Kidney (tissue), 14 donors: Measurements from ENCODE around the gene MX2. TPM values are rescaled to one million over a fixed set of nuclear protein-coding genes. Genes with fewer than 3 reads are reported as not detected.

Experiments
- DNase-seq, 5 donors: peaks; one replicate each; pipeline ENCODE4 v3.0.0-alpha.2; 2013 to 2020
- FAIRE-seq: peaks from 2 replicates; lab custom pipeline; 2012; peaks lifted over from hg19 to GRCh38; lab: Jason Lieb, UNC
- H3K27ac ChIP-seq, 2 donors: one replicate each; pipeline ENCODE4 v1.7.0; 2013; ENCODE audit warnings: low read depth in 2 of 2, low read length in 2 of 2, inconsistent platforms in 1 of 2
- H3K27me3 ChIP-seq: one replicate; pipeline ENCODE4 v1.7.1; 2013; ENCODE audit warnings: low read length, inconsistent platforms; ENCODE audit not compliant: control insufficient read depth, insufficient read depth
- H3K36me3 ChIP-seq, 3 donors: one replicate each; pipeline versions ENCODE4 v1.7.0 to v1.7.1; 2013; ENCODE audit warnings: low read length in 3 of 3, control low read depth in 1 of 3, inconsistent platforms in 1 of 3; ENCODE audit not compliant: insufficient read depth in 3 of 3, control insufficient read depth in 2 of 3
- H3K4me1 ChIP-seq, 3 donors: one replicate each; pipeline versions ENCODE4 v1.7.0 to v1.7.1; 2013; ENCODE audit warnings: low read length in 3 of 3, inconsistent platforms in 1 of 3, low read depth in 1 of 3; ENCODE audit not compliant: control insufficient read depth in 2 of 3, insufficient read depth in 2 of 3
- H3K4me3 ChIP-seq, 3 donors: one replicate each; pipeline versions ENCODE4 v1.7.0 to v1.8.1; 2013; ENCODE audit warnings: low read length in 3 of 3, control low read depth in 1 of 3, inconsistent platforms in 1 of 3
- H3K9ac ChIP-seq, 3 donors: one replicate each; pipeline versions ENCODE4 v1.7.0 to v1.7.1; 2013; ENCODE audit warnings: low read length in 3 of 3, control low read depth in 1 of 3, inconsistent platforms in 1 of 3
- H3K9me3 ChIP-seq, 3 donors: one replicate each; pipeline versions ENCODE4 v1.7.0 to v1.7.1; 2013; ENCODE audit warnings: low read length in 3 of 3, control low read depth in 1 of 3, inconsistent platforms in 1 of 3; ENCODE audit not compliant: control insufficient read depth in 2 of 3, insufficient read depth in 1 of 3
- intact Hi-C: fragments of 100-400 bp; cut with DNase I; formaldehyde crosslinking; loops from one replicate; pipeline ENCODE4 v1.11.1; 2022
- polyA plus RNA-seq: library from polyadenylated mRNA; stranded (reverse); fragments of 350-450 nt; fragmentation: Illumina TruSeq; extraction: RNeasy Lipid Tissue Mini Kit (QIAGEN cat#74804); gene quantifications from one replicate; pipeline ENCODE4 v1.2.3, GENCODE V29; 2014; ENCODE audit warnings: low read depth, low replicate concordance; ENCODE audit not compliant: insufficient read depth
- total RNA-seq: library from RNA; stranded (reverse); fragmentation: NEBNext Ultra II Directional; extraction: Animal tissue kit (Norgen Biotek cat#: 25700); gene quantifications from one replicate; pipeline ENCODE4 v1.2.1, GENCODE V29; 2021
- TF ChIP-seq, protein P1 (sequence below): IDR thresholded peaks from 3 replicates; pipeline ENCODE4 v1.5.1; 2012; ENCODE audit warnings: mild to moderate bottlenecking, moderate library complexity, borderline replicate concordance; ENCODE audit not compliant: insufficient read depth; ENCODE audit errors: extremely low read depth
- donor health status: control.
- donor health status: control.
- donor health status: control.
- donor health status: control.
- donor health status: control.
- donor health status: DM: yes; HTN: yes; CAD: no.
- donor health status: Normal renal cell carcinoma (clear cell type).

The MX2 gene
- total and polyA plus RNA-seq, 2 donors from 2014 or later: 4.3 to 11.7 TPM

DNA sequence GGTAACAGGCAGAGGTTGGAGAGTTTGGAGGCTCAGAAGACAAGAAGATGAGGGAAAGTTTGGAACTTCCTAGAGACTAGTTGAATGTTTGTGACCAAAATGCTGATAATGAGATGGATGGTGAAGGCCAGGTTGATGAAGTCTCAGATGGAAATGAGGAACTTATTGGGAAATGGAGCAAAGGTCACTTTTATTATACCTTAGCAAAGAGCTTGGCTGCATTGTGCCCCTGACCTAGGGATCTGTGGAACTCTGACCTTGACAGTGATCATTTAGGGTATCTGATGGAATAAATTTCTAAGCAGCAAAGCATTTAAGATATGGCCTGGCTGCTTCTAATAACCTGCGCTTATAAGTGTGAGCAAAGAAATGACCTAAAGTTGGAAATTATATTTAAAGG, 28.1 kb upstream of the MX2 start:
- no peak for FAIRE-seq
- no peak overlapping the region for H3K9ac ChIP-seq
- DNase-seq: no peak
- TF ChIP-seq, protein P1, sequence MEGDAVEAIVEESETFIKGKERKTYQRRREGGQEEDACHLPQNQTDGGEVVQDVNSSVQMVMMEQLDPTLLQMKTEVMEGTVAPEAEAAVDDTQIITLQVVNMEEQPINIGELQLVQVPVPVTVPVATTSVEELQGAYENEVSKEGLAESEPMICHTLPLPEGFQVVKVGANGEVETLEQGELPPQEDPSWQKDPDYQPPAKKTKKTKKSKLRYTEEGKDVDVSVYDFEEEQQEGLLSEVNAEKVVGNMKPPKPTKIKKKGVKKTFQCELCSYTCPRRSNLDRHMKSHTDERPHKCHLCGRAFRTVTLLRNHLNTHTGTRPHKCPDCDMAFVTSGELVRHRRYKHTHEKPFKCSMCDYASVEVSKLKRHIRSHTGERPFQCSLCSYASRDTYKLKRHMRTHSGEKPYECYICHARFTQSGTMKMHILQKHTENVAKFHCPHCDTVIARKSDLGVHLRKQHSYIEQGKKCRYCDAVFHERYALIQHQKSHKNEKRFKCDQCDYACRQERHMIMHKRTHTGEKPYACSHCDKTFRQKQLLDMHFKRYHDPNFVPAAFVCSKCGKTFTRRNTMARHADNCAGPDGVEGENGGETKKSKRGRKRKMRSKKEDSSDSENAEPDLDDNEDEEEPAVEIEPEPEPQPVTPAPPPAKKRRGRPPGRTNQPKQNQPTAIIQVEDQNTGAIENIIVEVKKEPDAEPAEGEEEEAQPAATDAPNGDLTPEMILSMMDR: no peak
- H3K4me3 ChIP-seq: no peak overlapping the region
- intact Hi-C loops: no loop called here
- no peak overlapping the region for H3K27ac ChIP-seq
- peaks cover 0 to 5% (median 0%) of the 10 kb centered on the region in 3 donors for H3K9me3 ChIP-seq
- H3K27me3 ChIP-seq: no peaks in the 10 kb centered on the region
- H3K4me1 ChIP-seq: no peaks in the 10 kb centered on the region
- H3K36me3 ChIP-seq: no peaks in the 10 kb centered on the region

- no peak for FAIRE-seq
- TF ChIP-seq, protein P1: no peak
- H3K27me3 ChIP-seq: no peaks in the 10 kb centered on the region
- no peak overlapping the region for H3K9ac ChIP-seq
- intact Hi-C loops: no loop called here
- no peaks in the 10 kb centered on the region for H3K36me3 ChIP-seq
- H3K4me3 ChIP-seq: no peak overlapping the region
- H3K27ac ChIP-seq: no peak overlapping the region
- H3K9me3 ChIP-seq: peaks cover 0 to 9% (median 0%) of the 10 kb centered on the region in 3 donors
- H3K4me1 ChIP-seq: no peaks in the 10 kb centered on the region
- DNase-seq: no peak
Observed at GRCh38 chr21:41337515-41337914, 24.3 kb upstream of the MX2 start.

DNA sequence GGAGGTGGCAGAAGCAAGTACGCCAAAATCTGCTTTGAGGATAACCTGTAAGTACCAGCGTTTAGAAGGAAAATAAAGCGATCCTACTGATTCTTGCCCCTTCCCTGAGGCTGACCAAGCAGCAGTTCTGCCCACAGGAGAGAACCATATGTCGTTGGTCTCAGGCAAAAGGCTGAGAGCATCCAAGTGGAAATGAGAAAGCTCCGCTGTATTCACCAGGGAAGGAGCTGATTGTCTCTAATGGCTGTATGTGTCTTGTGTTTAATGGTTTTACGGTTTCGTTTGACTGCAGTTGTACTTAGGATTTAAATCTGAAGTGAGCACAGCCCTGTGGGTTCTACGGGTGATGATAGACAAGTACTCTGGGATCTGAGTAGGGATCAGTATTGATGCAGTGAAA, 23.4 kb upstream of the MX2 start:
- H3K4me3 ChIP-seq: no peak overlapping the region
- H3K27me3 ChIP-seq: no peaks in the 10 kb centered on the region
- peaks cover 0 to 9% (median 0%) of the 10 kb centered on the region in 3 donors for H3K9me3 ChIP-seq
- intact Hi-C loops: no loop called here
- no peak for DNase-seq
- H3K36me3 ChIP-seq: no peaks in the 10 kb centered on the region
- H3K27ac ChIP-seq: no peak overlapping the region
- TF ChIP-seq, protein P1: no peak
- no peak for FAIRE-seq
- H3K9ac ChIP-seq: no peak overlapping the region
- H3K4me1 ChIP-seq: no peaks in the 10 kb centered on the region

- TF ChIP-seq, protein P1: no peak
- Histone ChIP-seq H3K4me1 (no peaks in the 10 kb centered on the region), H3K9me3 (peaks cover 0 to 3% (median 0%) of the 10 kb centered on the region in 3 donors), H3K36me3 (no peaks in the 10 kb centered on the region), H3K27ac (no peak overlapping the region), H3K4me3 (no peak overlapping the region), H3K9ac (no peak overlapping the region), H3K27me3 (no peaks in the 10 kb centered on the region)
- FAIRE-seq: no peak
- no peak for DNase-seq
- intact Hi-C loops: no loop called here
Observed at GRCh38 chr21:41342035-41342434, 19.8 kb upstream of the MX2 start.
